ENCODE results near the gene GAS6.
"Not testable (repeated sequence)": the region's sequence is repeated elsewhere in the genome, so short reads cannot be mapped to it uniquely, and the experiment has no call there.

GAS6 gene

GRCh38 chr13:113789931-113790330, 73.9 kb downstream of the GAS6 start:
- ATAC-seq, DNase-seq: not testable (repeated sequence)

DNA sequence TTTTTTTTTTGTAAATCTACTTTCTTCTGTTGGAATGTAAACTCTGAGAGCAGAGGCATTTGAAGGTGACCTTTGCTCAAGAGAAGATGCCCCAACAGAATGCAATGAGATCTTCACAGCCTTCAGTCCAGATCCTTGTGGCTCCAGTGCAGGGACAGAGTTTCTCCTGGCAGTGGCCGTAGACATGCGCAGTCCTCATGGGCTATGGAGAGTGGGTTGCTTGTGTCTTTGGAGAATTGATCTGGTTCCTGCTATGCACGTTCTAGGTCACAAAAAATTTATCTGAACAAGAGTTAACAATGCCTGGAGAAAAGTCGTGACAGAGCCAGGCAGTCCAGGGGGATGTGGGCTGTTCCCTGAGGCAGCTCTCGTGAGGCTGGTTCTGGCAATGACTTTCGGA, 74.7 kb downstream of the GAS6 start:
- no peak for DNase-seq
- ATAC-seq, result no peak

DNA sequence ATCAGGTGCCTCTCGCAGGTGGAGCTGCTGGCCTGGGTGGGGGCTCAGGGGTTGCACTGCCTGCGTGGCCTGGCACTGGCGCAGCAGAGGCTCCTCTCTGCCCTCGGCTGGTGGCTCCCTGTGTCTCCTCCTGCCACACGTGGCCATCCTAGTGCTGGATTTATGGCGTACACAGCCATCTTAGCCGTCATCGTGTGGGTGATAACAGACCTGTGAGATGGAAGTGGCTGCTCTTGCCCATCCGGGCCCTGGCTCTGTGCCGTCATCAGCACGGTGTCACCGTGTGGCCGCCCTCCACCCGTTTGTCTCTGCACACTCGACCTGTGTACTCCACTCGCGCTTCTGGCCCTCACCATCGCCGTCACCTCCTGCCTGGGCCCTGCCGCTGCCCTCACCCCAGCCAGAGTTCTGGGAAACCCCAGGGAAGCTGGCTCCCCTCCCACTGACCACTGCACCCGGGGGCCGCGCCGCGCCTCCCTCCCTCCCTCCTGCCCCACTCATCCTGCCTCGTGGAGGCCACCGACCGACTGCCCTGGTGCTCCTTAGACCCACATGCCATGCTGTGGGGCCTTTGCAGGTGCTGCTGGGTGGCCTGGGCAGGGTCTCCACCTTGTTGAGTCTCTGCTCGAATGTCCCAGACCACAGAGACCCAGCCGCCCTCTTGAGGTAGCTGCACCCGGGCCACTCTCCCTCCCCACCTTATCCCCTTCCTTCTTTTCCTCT, 75.3 kb downstream of the GAS6 start:
- ATAC-seq (no peak), DNase-seq (no peak)

DNA sequence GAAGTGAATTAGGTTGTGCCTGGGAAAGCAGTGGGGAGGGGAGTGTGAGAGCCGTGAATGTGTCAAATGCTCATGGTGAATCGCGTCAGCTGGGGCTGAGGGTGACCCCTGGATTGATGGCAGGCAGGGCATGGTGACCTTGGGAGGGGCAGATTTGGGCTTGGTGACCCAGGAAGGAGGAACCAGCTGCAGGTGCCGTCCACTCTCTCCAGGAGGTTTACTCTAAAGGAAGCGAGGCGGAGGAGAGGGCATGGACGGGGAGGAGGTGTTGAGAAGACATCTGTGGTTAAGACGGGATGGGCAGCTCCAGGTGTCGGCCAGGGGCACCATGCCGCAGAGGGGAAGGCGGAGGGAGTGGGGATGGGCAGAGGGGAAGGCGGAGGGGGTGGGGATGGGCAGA, 76.2 kb downstream of the GAS6 start:
- DNase-seq (no peak), ATAC-seq (no peak)

DNA sequence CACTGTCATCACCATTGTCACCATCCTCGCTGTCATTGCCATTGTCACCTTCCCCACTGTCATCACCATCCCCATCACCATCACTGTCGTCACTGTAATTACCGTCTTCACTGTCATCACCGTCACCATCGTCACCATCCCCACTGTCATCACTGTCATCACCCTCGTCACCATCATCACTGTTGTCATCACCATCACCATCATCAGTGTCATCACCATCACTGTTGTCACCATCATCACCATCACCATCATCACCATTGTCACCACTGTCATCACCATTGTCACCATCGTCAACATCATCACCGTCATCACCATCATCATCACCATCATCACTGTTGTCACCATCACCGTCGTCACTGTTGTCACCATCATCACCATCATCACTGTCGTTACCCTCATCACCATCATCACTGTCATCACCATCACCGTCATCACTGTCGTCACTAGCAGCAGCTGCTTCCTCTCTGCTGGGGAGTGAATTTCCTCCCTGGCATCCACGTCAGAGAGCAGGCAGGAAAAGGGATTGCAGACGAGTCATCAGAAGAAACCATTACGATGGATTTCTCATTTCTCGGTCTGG, 77.5 kb downstream of the GAS6 start:
- DNase-seq, result no peak
- ATAC-seq, result no peak

GRCh38 chr13:113785051-113786010, 78.5 kb downstream of the GAS6 start:
- peak; percentile 58 for ATAC-seq
- peak; percentile 38 for DNase-seq

DNA sequence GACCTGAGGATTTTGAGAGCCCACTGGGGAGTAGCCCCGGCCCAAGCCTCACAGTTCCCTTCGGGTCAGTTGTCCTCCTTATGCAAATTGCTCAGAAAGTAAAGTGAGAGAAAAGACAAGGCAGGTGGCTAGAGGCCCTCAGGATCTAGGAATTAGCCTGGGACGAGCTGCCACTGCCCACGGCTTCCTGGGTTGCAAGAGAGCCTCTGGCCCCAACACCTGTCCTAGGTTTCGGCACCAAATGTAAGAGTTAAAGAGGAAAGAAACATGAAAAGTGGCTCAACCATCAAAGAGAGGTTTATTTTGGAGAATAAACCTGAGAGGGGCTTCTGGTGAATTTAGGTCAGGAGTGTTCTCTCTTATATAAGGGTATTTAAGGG, 79.2 kb downstream of the GAS6 start:
- ATAC-seq (no peak), DNase-seq (no peak)

DNA sequence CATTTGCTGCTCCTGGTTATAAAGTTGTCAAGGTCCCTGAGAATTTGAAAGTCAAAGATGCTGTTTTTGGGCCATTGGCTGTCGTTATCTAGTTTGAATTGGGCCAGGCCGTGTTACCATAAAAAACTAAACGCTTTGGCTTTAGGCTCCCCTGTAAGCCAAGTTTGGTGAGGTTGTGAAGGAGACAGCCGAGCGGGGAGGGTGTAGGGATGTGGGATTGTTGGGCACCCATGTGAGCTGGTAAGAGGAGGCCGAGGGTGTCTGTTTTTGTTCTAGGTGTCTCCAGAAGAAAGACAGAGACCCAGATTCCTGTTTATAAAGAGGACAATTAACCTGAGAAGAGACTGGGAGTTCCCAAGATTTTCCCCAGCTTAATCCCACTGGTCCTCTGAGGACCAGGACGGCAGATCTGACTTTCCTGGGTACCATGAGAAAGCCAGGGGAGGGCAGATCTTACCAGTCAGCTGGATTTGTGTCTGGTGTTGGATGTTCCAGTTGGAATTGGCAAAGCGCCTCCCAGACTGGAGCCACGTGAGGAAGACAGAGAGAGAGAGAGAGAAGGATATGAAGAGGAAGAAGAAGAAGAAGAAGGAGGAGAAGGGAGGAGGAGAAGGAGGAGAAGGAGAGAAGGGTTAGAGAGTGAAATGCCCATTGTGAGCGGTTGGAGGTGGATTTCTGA, 79.8 kb downstream of the GAS6 start:
- no peak for ATAC-seq
- no peak for DNase-seq

- ATAC-seq (no peak), DNase-seq (no peak)
Observed at GRCh38 chr13:113783200-113783881, 80.5 kb downstream of the GAS6 start.

GRCh38 chr13:113782472-113782871, 81.4 kb downstream of the GAS6 start:
- no peak for ATAC-seq

GRCh38 chr13:113781571-113781970, 82.3 kb downstream of the GAS6 start:
- ATAC-seq, result no peak
- no peak for DNase-seq

More at GRCh38 chr13:113782472-113782871, 81.4 kb downstream of the GAS6 start:
- DNase-seq, result no peak

DNA sequence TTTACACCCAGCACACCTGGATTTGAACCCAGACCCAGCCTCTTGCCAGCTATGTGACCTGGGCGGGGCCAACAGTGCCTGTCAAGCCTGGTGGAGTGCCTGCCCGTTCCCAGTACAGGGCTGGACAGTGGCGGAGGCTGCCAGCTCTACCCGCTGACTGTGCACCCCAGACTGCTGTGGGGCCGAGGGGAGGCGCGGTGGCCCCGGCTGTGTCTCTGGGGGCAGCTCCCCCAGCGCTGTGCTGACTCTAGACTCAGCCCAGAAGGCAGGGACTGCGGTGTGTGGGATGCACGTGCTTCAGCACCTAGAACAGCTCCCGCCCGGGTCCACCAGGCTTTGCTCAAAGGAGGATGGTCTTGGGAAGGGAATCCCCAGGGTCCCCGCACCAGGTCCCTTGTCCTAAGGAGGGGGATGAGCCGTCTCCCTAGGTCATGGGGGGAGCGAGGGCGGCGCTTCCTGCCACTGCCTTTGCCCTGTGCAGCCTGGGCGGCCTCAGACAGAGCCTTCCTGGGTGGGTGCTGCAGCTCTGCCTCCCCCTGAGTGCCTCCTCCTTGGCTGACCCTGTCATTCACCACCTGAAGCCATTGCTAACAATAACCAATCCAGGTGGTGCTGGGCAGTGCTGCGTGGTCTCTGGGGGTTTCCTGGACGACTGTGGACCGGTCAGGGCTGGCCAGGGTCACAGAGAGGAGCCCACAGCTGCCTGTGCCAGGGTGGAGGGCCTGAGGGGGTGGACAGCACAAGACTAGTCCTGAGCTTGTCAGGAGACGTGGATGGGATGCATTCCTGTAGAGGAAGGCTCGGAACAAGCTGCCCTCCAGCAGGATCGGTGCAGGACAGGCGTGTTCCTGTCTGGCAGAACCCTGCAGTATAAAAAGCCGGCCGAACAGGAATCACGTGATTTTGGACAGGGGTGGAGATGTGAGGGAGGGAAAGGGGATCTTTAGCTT, 86.3 kb downstream of the GAS6 start:
- ATAC-seq, result no peak
- no peak for DNase-seq

DNA sequence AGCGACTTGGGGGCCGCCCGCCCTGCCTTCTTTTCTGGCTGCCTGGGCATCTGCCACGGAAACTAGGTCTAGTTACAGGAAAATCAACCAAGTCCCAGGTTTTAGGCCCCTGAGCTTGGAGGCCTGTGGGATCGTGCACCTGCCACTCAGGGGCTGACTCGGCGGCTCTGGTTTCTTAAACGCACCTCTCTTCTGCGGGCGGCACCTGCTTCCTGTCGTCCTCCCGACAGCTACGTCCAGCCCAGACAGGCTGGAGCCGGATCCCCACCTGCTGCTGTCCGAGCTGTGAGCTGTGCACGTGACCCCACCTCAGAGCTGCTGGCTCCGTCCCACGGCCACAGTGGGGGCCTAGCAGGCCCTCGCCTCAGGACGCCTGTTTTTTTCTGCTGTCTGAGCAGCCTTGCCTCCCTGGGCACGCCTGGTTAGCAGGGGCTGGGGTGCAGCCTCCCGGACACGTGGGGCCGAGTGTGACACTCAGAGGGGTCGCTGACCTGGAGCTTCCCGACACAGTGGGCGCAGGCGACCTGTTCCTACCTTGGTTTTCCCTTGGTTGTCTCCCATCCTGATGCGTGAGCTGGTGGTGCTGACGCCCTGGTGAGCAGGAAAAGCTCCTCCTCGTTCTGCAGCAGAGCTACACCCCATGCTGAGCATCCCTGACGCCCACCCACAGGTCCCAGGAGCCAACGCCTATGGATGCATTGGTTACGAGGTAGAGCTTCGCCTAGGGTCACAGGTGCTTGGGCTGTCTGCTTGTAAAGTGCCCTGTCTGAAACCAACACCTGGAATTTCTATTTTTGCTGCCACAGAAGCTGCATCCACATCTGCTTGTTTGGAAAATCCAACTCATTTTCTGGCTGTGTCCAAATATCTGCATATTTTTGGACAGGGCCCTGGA, 87.4 kb downstream of the GAS6 start:
- DNase-seq (no peak), ATAC-seq (no peak)

DNA sequence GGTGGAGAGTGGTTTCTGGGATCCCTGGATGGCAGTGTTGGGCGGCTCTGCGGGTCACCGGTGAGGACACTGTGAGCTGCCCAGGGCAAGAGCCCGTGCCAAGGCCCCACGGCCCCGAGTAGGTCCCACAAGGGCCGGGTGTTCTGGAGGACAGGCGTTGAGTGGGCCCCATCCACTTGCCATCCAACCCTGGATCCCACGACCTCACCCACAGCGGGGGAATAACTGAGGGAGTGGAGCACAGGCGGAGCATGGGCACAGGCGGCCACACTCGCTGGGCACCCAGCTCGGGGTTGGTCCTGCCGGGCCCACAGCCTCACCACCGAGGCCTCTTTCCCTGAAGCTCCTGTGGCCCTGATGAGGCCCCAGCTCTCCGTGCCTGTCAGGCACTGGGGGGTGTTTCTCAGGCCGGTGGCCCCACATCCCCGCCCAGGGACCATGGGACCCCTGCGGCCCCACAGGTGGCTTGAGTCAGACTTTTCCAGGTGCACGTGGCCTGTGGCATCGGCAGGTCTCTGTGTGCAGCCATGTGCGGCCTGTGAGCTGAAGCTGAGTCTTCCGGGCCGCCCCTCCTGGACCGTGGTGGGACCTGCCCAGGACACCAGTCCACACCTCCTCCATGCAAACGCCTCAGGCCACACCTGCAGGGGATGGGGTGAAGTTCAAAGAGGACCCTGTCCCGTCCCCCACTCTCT, 88.3 kb downstream of the GAS6 start:
- ATAC-seq (no peak), DNase-seq (no peak)

GRCh38 chr13:113774177-113775107, 89.4 kb downstream of the GAS6 start:
- DNase-seq (no peak), ATAC-seq (no peak)

GRCh38 chr13:113771709-113772331, 92.1 kb downstream of the GAS6 start:
- no peak for DNase-seq
- ATAC-seq, result peak; percentile 48

- DNase-seq, result no peak
- no peak for ATAC-seq
Observed at GRCh38 chr13:113770937-113771336, 92.9 kb downstream of the GAS6 start.
